Muscle layer of colon (tissue), 2 donors: ENCODE data around the gene ATP9B.

Experiments
- H3K27ac ChIP-seq: one replicate; pipeline ENCODE4 v1.7.0; 2013; ENCODE audit warnings: low read depth, mild to moderate bottlenecking, low read length, moderate library complexity
- H3K27me3 ChIP-seq, 2 donors: one replicate each; pipeline ENCODE4 v1.7.0; 2013; ENCODE audit warnings: low read length in 2 of 2, mild to moderate bottlenecking in 2 of 2; ENCODE audit not compliant: insufficient read depth in 2 of 2, control insufficient read depth in 1 of 2
- H3K36me3 ChIP-seq: one replicate; pipeline ENCODE4 v1.7.0; 2013; ENCODE audit warnings: mild to moderate bottlenecking, low read length; ENCODE audit not compliant: insufficient read depth
- H3K4me1 ChIP-seq: one replicate; pipeline ENCODE4 v1.7.0; 2013; ENCODE audit warnings: mild to moderate bottlenecking, low read length; ENCODE audit not compliant: insufficient read depth
- H3K4me3 ChIP-seq, 2 donors: one replicate each; pipeline ENCODE4 v1.7.0; 2013; ENCODE audit warnings: low read length in 2 of 2, low read depth in 1 of 2, mild to moderate bottlenecking in 1 of 2, moderate library complexity in 1 of 2
- H3K9ac ChIP-seq: one replicate; pipeline ENCODE4 v1.7.0; 2013; ENCODE audit warnings: low read length
- H3K9me3 ChIP-seq: one replicate; pipeline ENCODE4 v1.7.0; 2013; ENCODE audit warnings: mild to moderate bottlenecking, low read length
- donor health status: abdominal sarcoma.
- donor health status: Adenocarcinoma of cecum.

ATP9B gene

DNA sequence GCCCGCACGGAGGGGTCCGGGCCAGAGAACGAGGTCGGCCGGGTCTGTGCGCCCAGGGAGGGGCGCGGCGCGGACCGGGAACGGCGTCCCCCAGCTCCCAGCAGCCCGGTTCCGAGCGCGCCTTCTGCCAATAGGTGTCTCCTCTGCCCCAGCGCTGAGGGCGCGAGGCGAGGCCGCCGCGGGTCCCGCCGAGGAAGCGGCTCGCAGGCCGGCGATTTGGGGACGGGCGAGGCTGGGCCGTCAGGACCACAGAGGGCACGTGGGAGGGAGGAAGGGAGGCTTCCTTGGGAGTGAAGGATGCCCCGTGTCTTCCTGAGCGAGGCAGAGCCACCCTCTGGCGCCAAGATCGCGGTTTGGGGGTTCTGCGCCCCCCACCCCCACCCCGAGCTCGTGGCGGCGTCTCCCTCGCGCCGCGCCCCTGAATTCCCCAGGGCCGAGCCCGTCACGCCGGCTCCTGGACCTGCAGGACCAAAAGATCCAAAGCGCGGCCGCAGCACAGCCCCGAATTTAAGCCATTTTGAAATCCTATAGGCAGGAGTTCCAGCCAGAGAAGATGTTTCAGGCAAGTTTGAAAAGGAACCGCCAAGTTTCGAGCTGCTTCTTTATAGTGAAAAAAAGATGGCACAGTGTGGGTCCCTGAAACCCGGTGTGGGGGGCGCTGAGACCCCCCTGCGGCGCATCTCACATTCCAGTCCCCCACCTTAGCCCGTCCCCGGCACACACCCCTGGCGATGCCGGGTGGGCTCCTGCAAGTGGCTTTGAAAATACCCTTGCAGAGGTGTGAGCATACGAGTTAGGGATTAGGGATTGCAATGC, 327.4 kb downstream of the ATP9B start:
- Histone ChIP-seq H3K4me3 (peak overlapping the region; percentile 55 to 64), H3K4me1 (peaks cover 22% of the 10 kb centered on the region), H3K9ac (peak overlapping the region; percentile 39), H3K27ac (peak overlapping the region; percentile 82), H3K27me3 (no peaks in the 10 kb centered on the region), H3K36me3 (no peaks in the 10 kb centered on the region), H3K9me3 (no peaks in the 10 kb centered on the region)

DNA sequence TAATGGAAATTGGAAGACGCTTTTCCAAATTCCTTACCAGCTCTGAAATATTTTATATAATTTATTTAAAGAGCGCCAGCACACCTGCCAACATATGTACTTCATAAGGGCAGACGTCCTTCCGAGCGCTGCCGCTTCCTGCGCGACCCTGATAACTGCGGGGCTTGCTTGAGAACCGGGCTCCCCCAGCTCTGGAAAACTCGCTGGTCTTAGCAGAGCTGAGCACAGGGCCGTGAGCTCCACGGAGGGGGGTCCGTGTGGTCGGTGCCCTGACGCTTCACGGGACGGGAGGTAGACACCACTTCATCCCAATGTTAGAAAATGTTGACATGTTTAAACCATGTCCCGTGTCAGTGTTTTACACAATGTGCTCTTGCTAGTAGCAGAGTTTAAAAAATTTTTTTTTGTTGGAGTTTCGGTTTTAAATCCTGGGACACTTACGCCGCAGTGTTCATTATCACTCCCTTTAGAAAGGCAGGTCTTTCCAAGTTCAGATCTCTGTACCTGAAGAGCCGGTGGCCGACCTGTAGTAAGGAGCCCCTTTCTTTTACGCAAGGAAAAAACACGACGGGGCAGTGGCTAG, 328.1 kb downstream of the ATP9B start:
- no peak overlapping the region for H3K27ac ChIP-seq
- no peaks in the 10 kb centered on the region for H3K36me3 ChIP-seq
- H3K9ac ChIP-seq: no peak overlapping the region
- H3K4me3 ChIP-seq: peak overlapping the region in 1 of 2 donors; percentile 55
- peaks cover 28% of the 10 kb centered on the region for H3K4me1 ChIP-seq
- no peaks in the 10 kb centered on the region for H3K9me3 ChIP-seq
- H3K27me3 ChIP-seq: no peaks in the 10 kb centered on the region

DNA sequence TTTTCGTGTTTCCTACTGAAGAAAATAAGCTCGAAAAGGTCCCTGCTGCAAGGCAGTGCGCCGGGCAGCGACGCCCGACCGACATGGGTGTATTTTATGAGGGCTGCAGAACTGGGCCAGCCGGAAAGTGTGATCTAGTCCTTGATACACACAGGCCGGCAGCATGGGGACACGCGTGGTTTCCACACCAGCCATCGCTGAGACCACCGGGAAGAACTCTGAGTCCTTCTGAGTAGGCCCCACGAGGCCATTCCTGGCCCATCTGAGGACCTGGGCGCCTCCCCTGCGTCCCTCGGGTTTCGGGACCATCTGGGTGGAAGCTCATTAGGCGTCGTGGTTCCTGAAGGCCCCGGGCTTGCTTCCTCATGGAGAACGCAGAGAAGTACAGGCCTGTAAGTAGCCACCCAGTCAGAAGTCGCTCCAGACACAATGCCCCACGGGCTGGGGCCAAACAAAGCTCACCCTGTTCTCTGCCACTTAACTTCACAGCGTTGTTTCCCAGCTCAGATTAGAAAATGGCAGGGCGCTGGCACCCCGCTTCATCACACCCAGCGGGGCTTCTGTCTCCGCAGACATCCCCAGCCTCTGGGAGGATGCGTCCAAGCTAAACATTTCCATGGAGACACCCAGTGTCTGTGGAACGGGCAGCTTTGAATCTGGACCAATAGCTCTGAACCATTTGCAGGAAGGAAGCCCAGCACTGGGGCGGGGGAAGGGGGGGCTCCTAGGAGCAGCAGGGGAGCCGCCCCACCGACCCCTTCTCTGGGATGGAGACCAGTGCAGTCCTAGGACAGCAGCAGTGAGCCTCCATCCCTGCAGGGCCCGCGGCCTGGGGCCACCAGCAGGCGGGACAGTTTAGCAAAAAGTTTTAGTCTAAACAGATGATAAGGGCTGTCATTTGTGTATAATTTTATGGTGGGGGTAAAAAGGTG, 328.9 kb downstream of the ATP9B start:
- Histone ChIP-seq H3K27me3 (no peaks in the 10 kb centered on the region), H3K27ac (no peak overlapping the region), H3K9ac (no peak overlapping the region), H3K4me3 (peak overlapping the region in 1 of 2 donors; percentile 23), H3K9me3 (no peaks in the 10 kb centered on the region), H3K36me3 (no peaks in the 10 kb centered on the region), H3K4me1 (peaks cover 31% of the 10 kb centered on the region)

DNA sequence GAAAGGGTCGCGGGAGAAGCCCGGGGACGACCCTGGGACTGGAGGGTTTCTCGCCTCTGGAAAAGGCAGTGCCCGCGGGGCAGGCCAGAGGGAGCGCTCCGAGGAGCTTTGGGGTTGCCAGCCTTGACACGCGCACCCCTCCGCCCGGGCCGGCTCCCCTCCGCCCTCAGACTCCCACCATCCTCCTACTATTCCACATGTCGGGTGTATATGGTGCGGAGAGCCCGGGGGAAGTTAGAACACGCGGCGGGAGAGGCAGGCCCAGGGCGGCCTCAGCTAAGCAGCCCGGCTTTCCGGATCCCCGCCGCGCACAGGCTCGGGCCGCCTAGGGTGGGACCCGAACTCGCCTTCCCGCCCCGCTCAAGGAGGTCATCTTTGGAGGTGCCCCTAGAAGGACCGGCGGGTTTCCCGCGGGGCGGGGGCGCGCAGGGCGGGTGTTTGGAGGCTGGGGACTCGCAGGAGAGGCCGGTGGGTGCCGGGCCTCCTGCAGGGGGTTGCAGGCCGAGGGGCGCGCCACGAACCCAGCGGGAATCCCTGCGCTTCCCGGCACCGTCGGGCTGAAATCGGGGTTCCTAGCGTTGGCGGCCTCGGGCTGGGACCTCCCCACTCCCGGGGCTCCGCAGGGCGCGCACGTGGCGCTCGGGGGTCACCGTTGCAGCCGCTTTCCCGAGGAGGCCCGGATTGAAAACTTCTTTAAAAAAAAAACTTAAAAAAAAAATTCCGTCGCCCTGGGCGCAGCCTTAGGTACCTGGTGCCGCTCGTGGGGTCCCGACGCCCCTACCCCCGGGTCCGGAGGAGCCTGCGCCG, 330.3 kb downstream of the ATP9B start:
- Histone ChIP-seq H3K27me3 (no peaks in the 10 kb centered on the region), H3K4me3 (peak overlapping the region in 1 of 2 donors; percentile 49), H3K36me3 (no peaks in the 10 kb centered on the region), H3K27ac (peak overlapping the region; percentile 63), H3K4me1 (peaks cover 41% of the 10 kb centered on the region), H3K9me3 (no peaks in the 10 kb centered on the region), H3K9ac (no peak overlapping the region)

DNA sequence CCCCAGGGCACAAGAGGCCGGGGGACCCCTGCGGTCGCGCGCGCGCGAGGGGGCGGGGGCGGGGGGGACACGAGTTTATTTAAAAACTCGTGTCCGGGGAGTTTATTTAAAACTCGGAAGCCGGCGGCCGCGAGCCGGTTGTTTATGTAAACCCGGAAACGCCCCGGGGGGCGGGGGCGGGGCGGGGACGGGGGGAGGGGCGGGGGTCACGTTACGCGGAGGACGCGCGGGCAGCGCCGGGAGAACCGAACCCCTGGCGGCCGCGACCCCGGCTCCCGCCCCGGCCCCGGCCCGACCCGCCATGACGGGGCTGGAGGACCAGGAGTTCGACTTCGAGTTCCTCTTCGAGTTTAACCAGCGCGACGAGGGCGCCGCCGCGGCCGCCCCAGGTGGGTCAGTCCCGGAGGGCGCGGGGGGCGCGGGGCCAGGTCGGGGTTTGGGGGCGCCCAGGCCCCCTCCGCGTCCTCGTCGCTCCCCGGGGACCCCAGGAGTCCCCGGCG, 330.9 kb downstream of the ATP9B start:
- peak overlapping the region in 1 of 2 donors; percentile 80 for H3K4me3 ChIP-seq
- no peaks in the 10 kb centered on the region for H3K27me3 ChIP-seq
- peak overlapping the region; percentile 63 for H3K27ac ChIP-seq
- no peak overlapping the region for H3K9ac ChIP-seq
- no peaks in the 10 kb centered on the region for H3K36me3 ChIP-seq
- no peaks in the 10 kb centered on the region for H3K9me3 ChIP-seq
- H3K4me1 ChIP-seq: peaks cover 44% of the 10 kb centered on the region

DNA sequence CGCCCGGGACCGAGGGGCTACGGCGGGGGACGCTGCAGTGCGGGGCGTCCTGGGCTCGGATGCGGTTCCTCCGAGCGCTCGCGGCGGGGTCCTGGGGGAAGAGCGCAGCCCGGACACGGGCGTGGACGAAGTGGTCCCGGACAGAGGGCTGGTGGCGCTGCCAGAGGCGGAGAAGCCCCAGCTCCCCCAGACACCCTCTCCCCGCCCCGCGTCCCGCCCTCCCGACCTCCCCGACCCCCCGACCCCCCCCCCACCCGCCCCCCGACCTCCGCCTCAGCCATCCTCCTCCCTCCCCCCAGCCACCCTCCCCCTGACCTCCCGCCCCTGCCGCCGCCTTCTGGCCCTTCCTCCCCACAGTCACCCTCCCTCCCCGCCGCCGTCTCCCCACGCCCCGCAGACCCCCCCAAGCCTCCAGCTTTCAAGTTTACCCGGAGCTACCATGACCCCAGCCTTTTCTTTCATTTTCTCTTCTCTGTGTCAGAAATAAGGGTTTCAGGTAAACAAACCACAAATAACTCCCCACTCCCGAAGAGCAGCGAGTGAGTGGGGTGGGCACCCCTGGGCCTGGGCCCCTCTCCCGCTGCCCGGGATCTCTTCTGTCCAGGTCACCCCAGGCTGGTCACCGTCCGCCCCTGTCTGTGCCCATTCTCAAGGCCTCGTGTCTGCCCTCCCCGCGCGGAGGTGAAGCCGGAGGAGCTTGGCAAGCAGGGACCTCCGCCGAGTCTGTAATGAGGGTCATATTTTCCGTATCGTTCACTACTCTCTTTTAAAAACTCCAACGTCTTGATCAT, 331.6 kb downstream of the ATP9B start:
- Histone ChIP-seq H3K4me3 (peak overlapping the region; percentile 8 to 80), H3K27me3 (no peaks in the 10 kb centered on the region), H3K27ac (peak overlapping the region; percentile 52), H3K4me1 (peaks cover 45% of the 10 kb centered on the region), H3K36me3 (no peaks in the 10 kb centered on the region), H3K9me3 (no peaks in the 10 kb centered on the region), H3K9ac (no peak overlapping the region)

DNA sequence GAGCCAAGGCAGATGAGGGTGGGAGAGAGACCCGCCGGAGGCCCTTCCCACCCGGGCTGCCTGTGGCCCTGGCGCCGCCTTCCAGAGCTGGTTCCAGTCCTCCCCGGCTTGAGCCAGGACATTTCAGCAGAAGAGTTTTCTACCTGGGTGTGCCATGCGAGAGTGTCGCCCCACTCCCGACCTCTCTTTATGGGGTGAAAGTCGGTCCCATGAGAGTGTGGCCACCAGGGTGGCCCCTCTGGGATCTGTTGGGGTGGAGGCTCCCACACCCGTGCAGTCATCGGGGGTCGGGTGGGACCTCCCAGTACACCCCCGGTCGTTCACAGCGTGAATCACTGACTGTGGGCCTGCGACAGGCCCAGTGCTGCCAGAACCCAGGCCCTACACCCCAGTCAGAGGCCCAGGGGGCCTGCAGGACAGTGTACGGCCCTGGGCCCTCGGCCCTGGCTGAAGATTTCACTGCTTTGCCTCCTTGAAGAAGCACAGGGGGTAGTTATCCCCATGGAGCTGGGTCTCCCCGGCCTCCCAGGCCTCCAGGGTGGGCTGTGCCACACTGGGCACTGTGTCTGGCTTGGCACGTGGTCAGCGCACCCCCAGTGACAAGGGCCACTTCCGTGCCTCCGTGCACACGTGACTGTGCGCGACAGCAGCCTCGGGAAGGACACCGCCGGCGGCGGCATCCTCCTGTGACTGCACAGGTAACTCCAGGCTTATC, 332.5 kb downstream of the ATP9B start:
- Histone ChIP-seq H3K4me1 (peaks cover 45% of the 10 kb centered on the region), H3K27ac (peak overlapping the region; percentile 22), H3K27me3 (no peaks in the 10 kb centered on the region), H3K4me3 (peak overlapping the region in 1 of 2 donors; percentile 8), H3K9me3 (no peaks in the 10 kb centered on the region), H3K36me3 (no peaks in the 10 kb centered on the region), H3K9ac (no peak overlapping the region)

DNA sequence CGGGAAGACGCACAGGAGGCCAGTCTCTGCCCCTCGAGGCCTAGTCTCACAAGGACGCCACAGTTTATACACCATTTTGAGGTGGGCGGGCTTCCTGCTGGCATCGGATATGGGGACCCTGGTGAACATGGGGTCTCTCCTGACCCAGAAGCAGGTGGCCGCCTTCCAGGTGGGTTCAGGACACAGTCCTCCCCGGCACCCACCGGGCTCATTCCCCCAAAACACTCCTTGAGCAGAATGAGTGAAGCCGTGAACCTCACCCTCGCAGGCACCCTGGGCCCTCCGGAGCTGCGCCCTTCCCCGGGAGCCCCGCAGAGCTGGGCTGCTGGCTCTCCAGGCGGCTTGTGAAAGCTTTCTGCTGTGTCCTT, 333.0 kb downstream of the ATP9B start:
- H3K9ac ChIP-seq: no peak overlapping the region
- peaks cover 40% of the 10 kb centered on the region for H3K4me1 ChIP-seq
- H3K9me3 ChIP-seq: no peaks in the 10 kb centered on the region
- H3K27me3 ChIP-seq: no peaks in the 10 kb centered on the region
- H3K4me3 ChIP-seq: no peak overlapping the region
- no peaks in the 10 kb centered on the region for H3K36me3 ChIP-seq
- no peak overlapping the region for H3K27ac ChIP-seq

DNA sequence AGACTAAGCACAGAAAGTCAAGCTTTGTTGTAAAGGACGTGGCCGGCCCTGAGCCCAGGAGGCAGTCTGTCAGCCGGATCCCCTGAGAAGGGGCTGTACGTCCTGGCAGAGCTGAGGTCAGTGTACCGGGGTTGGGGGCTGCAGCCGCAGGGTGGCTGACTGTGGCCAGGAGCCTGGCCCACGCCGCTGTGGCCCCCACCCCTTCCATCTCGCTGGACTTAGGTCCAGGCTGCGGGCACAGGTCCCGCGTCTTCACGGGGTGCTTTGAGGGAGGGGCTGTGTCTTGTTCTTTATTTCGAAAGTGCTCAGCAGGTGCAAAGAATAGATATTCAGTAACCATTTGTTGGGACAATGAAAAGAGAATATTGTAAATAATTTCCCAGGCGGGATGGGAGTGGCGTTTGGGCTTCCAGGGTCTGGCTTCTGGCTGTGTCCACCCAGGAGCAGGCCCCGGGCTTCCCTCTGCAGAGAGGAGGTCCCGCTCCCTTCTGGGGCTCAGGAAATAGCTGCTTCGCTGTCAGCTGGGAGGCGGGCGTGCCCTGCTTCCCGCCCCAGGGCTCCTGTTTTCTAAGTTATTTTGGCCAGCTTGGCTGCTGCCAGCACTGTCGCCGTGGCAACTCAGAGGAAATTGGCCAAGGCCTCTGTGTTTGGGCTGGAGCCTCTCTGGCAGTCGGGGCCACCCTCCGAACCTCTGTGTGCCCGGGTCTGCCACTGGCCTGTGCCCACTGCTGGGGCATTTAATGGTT, 334.0 kb downstream of the ATP9B start:
- Histone ChIP-seq H3K4me1 (peaks cover 35% of the 10 kb centered on the region), H3K27me3 (no peaks in the 10 kb centered on the region), H3K9me3 (no peaks in the 10 kb centered on the region), H3K27ac (peak overlapping the region; percentile 36), H3K36me3 (no peaks in the 10 kb centered on the region), H3K4me3 (peak overlapping the region in 1 of 2 donors; percentile 24), H3K9ac (no peak overlapping the region)
